Lower leg skin (tissue), 4 donors: Measurements from ENCODE around the gene TMEM130. TPM values are rescaled to one million over a fixed set of nuclear protein-coding genes. Genes with fewer than 3 reads are reported as not detected.

ENCODE experiments used
- DNase-seq, 2 donors: peaks; one replicate each; pipeline ENCODE4 v3.0.0-alpha.2; 2019; ENCODE audit warnings: low spot score in 2 of 2
- H3K4me3 ChIP-seq: fragments of 200-600 bp; sonication (generic); 2 replicates; pipeline ENCODE4 v1.5.1; 2017; ENCODE audit warnings: mild to moderate bottlenecking, low read depth; ENCODE audit not compliant: poor library complexity, severe bottlenecking
- CTCF ChIP-seq, 3 donors: fragments of 450-650 bp; IDR thresholded peaks; one replicate each; pipeline ENCODE4 v1.5.1; 2016; ENCODE audit warnings: antibody characterized with exemption in 3 of 3, mild to moderate bottlenecking in 3 of 3, moderate library complexity in 2 of 3
- POLR2A ChIP-seq, 2 donors: fragments of 450-650 bp; IDR thresholded peaks; one replicate each; pipeline ENCODE4 v1.6.1; 2016 to 2017; ENCODE audit warnings: antibody characterized with exemption in 2 of 2, mild to moderate bottlenecking in 1 of 2, moderate library complexity in 1 of 2
- WGBS, 2 donors: methylation state at CpG; one replicate each; pipeline ENCODE4 v1.1.5; 2018; 5-methylcytosine and 5-hydroxymethylcytosine counted together
- intact Hi-C: fragments of 100-400 bp; cut with DNase I; formaldehyde crosslinking; loops from one replicate; pipeline ENCODE4 v1.15.0; 2023; ENCODE audit warnings: low total_unique reads
- total RNA-seq, 4 donors: library from RNA; depleted of rRNA; stranded (reverse); fragments of >200 nt; gene quantifications; one replicate each; pipeline ENCODE4 v1.1.0, GENCODE V29; 2016

Gene TMEM130
- total RNA-seq, 4 donors from 2014 or later, result 0.10 to 3.4 TPM; not detected in 2

DNA sequence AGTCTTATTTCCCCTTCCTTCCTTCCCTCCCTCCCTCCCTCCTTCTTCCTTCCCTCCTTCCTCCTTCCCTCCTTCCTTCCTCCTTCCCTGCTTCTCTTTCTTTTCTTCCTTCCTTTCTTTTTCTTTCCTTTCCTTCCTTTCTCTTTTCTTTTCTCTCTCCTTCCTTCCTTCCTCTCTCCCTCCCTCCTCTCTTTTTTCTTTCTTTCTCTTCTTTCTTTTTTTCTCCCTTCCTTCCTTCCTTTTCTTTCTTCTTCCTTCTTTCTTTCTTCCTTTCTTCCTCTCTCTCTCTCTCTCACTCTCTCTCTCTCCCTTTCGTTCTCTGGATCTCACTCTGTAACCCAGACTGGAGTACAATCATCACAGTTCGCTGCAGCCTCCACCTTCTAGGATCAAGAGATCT, 6.2 kb downstream of the TMEM130 start:
- WGBS, 2 donors, result 68 to 95% methylated on average over 2 of the region's 2 CpGs
- intact Hi-C loops, result no loop called here
- TF ChIP-seq CTCF (IDR thresholded peaks at IDR 0.05) (no peak), POLR2A (IDR thresholded peaks at IDR 0.05) (no peak)
- H3K4me3 ChIP-seq, result no peak overlapping the region
- DNase-seq, result no peak

DNA sequence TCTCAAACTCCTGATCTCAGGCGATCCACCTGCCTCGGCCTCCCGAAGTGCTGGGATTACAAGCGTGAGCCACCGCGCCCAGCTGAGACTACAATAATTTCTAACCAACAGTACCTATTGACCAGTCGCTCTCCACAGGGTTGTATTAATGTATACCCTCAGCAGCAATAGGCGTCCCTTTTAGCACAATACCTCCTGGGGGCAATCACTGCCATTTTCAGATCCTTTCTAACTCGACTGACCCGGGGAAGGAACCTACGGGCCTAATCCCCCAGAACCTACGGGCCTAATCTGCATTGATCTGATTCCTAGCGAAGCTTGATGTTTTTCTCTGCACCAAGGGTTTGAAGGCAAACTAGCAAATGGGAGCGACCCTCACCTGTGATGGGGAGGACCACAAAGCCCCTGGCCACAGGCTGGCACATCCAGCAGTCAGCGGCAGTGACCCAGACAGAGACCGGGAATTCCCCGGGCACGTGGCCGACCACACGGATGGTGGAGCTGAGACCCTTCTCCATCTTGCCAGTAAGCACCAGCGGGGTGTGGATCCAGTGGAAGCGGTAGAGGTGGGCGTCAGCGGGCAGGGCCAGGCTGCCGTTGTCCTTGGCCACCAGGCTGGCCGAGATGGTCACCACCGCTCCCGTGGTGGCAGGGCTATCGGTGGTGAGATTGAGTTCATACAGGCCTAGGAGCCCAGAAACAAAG, 6.9 kb downstream of the TMEM130 start:
- no peak overlapping the region for H3K4me3 ChIP-seq
- intact Hi-C loops, result no loop called here
- DNase-seq, result no peak
- WGBS, 2 donors, result 94% methylated on average over 22 to 29 of the region's 29 CpGs
- no peak for TF ChIP-seq POLR2A (IDR thresholded peaks at IDR 0.05)
- no peak for TF ChIP-seq CTCF (IDR thresholded peaks at IDR 0.05)

- 60 to 75% methylated on average over 4 of the region's 4 CpGs for WGBS, 2 donors
- no peak overlapping the region for H3K4me3 ChIP-seq
- TF ChIP-seq POLR2A (IDR thresholded peaks at IDR 0.05), result no peak
- no peak for TF ChIP-seq CTCF (IDR thresholded peaks at IDR 0.05)
- intact Hi-C loops, result no loop called here
- DNase-seq, result no peak
Measured at GRCh38 chr7:98862203-98862602, 7.6 kb downstream of the TMEM130 start.

DNA sequence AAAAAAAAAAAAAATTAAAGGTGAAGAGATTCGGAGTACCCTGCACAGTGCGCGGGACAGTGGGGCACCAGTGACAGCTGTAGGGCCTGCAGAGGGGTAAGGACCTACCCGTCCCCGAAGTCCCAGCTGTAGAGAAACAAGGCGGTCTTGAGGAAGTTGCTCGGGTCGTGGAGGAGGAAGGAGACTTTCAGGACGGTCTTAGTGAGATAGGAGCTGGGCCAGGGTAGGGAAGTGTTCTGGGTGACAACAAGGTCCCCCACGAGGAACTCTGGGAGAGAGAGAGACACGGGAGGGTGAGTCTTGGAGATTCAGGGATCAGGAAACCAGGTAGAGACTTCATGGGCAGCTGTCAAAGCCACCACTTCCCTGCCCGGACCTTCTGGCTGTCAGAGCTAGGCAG, 9.7 kb downstream of the TMEM130 start:
- intact Hi-C loops, result no loop called here
- DNase-seq, result no peak
- TF ChIP-seq CTCF (IDR thresholded peaks at IDR 0.05), result no peak
- no peak for TF ChIP-seq POLR2A (IDR thresholded peaks at IDR 0.05)
- no peak overlapping the region for H3K4me3 ChIP-seq
- WGBS, 2 donors, result 77 to 81% methylated on average over 12 of the region's 12 CpGs

DNA sequence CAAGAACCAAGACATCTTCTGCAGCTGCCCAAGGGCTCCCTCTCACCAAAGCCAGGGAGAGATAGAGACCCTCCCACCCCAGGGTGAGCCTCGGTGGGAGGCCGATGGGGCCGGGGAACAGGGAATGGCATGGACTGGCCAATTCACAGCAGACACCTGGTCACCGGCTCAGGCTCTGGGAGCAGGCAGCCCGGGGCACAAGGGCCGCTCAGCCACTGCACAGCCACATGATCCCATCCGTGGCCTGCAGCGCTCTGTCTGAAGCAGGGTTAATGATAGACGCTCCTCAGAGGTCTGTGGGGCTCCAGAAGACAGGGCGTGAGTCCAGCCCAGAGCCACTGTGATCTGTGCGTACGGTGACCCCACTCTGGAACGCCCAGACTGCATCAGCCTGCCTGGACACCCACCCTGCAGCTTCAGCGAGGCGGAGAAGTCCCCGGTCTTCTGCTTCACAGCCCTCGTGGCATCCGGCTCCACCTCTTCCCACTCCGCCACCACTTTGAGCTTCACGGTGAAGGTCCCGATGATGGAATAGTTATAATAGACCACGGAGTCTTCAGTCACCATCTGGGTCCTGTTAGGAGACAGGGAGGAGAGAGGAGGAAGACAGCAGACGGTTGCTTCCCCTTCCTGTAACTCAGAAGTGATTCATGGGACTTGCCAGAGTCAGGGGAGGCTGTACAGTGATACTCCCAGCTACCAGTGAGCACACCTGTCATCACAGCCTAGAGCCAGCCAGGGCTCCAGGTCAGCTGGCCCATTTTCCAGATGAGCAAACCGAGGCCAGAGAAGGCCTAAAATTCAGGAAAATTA, 14.0 kb downstream of the TMEM130 start:
- H3K4me3 ChIP-seq, result no peak overlapping the region
- no peak for DNase-seq
- TF ChIP-seq POLR2A (IDR thresholded peaks at IDR 0.05), result no peak
- intact Hi-C loops, result no loop called here
- WGBS, 2 donors, result 72 to 79% methylated on average over 24 of the region's 24 CpGs

GRCh38 chr7:98852826-98853225, 17.0 kb downstream of the TMEM130 start:
- 62 to 72% methylated on average over 4 of the region's 4 CpGs for WGBS, 2 donors
- no peak for TF ChIP-seq CTCF (IDR thresholded peaks at IDR 0.05)
- no peak for TF ChIP-seq POLR2A (IDR thresholded peaks at IDR 0.05)
- no peak overlapping the region for H3K4me3 ChIP-seq
- intact Hi-C loops, result no loop called here
- no peak for DNase-seq
